HepG2 (cell line): Measurements from ENCODE around the gene PDZD4. TPM values are rescaled to one million over a fixed set of nuclear protein-coding genes. Genes with fewer than 3 reads are reported as not detected.

Experiments
- DPF2 ChIP-seq: sonication (generic); formaldehyde crosslinking; IDR thresholded peaks from 2 replicates; pipeline ENCODE4 v1.4.0; 2020; ENCODE audit warnings: mild to moderate bottlenecking, low read depth, missing genetic modification reagents, borderline replicate concordance
- GTF3A ChIP-seq: sonication (generic); formaldehyde crosslinking; conservative IDR thresholded peaks from 2 replicates; pipeline ENCODE4 v1.4.0; 2020; ENCODE audit warnings: mild to moderate bottlenecking, missing genetic modification reagents
- JUND ChIP-seq: sonication (generic); formaldehyde crosslinking; IDR thresholded peaks from 2 replicates; pipeline ENCODE4 v1.8.0; 2022; ENCODE audit warnings: mild to moderate bottlenecking, missing genetic modification reagents
- KDM2A ChIP-seq: sonication (generic); formaldehyde crosslinking; IDR thresholded peaks from 2 replicates; pipeline ENCODE4 v1.4.0; 2020; ENCODE audit warnings: low read depth, missing genetic modification reagents, borderline replicate concordance
- MAX ChIP-seq: IDR thresholded peaks from 2 replicates; pipeline ENCODE4 v1.6.1; 2012; ENCODE audit warnings: inconsistent platforms
- MLX ChIP-seq: IDR thresholded peaks from 2 replicates; pipeline ENCODE4 v1.6.1; 2016
- RERE ChIP-seq: IDR thresholded peaks from 2 replicates; pipeline ENCODE4 v1.6.1; 2016; ENCODE audit warnings: low read depth, missing genetic modification reagents, missing compliant biosample characterization
- RFX3 ChIP-seq: IDR thresholded peaks from 2 replicates; pipeline ENCODE4 v1.6.1; 2016; ENCODE audit warnings: missing biosample characterization, missing genetic modification reagents
- THAP11 ChIP-seq: IDR thresholded peaks from 2 replicates; pipeline ENCODE4 v1.6.1; 2016; ENCODE audit warnings: missing biosample characterization, missing genetic modification reagents
- TOPORS ChIP-seq: sonication (generic); formaldehyde crosslinking; IDR thresholded peaks from 2 replicates; pipeline ENCODE4 v1.8.0; 2023; ENCODE audit warnings: mild to moderate bottlenecking, missing genetic modification reagents
- ZNF136 ChIP-seq: sonication (generic); formaldehyde crosslinking; IDR thresholded peaks from 2 replicates; pipeline ENCODE4 v1.8.1; 2022; ENCODE audit warnings: low read depth, mild to moderate bottlenecking, moderate library complexity, missing genetic modification reagents
- ZNF407 ChIP-seq: sonication (generic); formaldehyde crosslinking; IDR thresholded peaks from one replicate; pipeline ENCODE4 v1.5.1; 2020; ENCODE audit warnings: mild to moderate bottlenecking, missing genetic modification reagents; ENCODE audit errors: not compliant biosample characterization
- ZNF552 ChIP-seq: sonication (generic); formaldehyde crosslinking; IDR thresholded peaks from 2 replicates; pipeline ENCODE4 v1.9.0; 2022; ENCODE audit warnings: missing genetic modification reagents, mild to moderate bottlenecking, borderline replicate concordance
- ZNF652 ChIP-seq: IDR thresholded peaks from 2 replicates; pipeline ENCODE4 v1.6.1; 2016; ENCODE audit warnings: low read depth, borderline replicate concordance
- polyA plus RNA-seq, 8 experiments: library from polyadenylated mRNA; depleted of rRNA in 3 of 8; stranded (reverse) in 7 of 8; unstranded in 1 of 8; fragments of >200 nt; fragmentation: Illumina TruSeq in 4 of 8; extraction: Trizol in 4 of 8; gene quantifications; 2 replicates each; pipeline versions ENCODE4 v1.2.1 to v1.2.3, GENCODE V29; 2011 to 2016; ENCODE audit warnings: low read depth in 4 of 8, missing spikeins in 1 of 8, mixed read lengths in 1 of 8; ENCODE audit not compliant: insufficient read depth in 1 of 8
- total RNA-seq, 5 experiments: library from RNA; depleted of rRNA; stranded (reverse); fragments of >200 nt; fragmentation: Illumina TruSeq; extraction: Trizol; gene quantifications; 2 replicates each; pipeline ENCODE4 v1.2.3, GENCODE V29; 2016; ENCODE audit warnings: low read depth in 1 of 5

Gene PDZD4
- total and polyA plus RNA-seq, 2 of the 13 experiments (the other 11 are each of a cell fraction or from before 2014, with no cell fraction given): not detected

GRCh38 chrX:153794018-153794896 lies 36.1 kb downstream of the PDZD4 start, which contains the start of the genes IDH3G and SSR4 (continued):
- TF ChIP-seq ZNF407 (CRISPR knock-in tag) (no peak), ZNF552 (CRISPR knock-in tag) (no peak), RERE (CRISPR knock-in tag) (peak; percentile 10; the same call in 1 of the 2 replicates), THAP11 (peak; percentile 90), MAX (peak; percentile 93), DPF2 (CRISPR knock-in tag) (no peak), TOPORS (CRISPR knock-in tag) (0 out of 2 replicates have a peak, but pooled peaks have one; percentile 59), ZNF136 (CRISPR knock-in tag) (0 out of 2 replicates have a peak, but pooled peaks have one; percentile 58), ZNF652 (CRISPR knock-in tag) (no peak), RFX3 (CRISPR knock-in tag) (no peak), KDM2A (CRISPR knock-in tag) (peak; percentile 41; the same call in 1 of the 2 replicates), GTF3A (CRISPR knock-in tag) (no peak), JUND (CRISPR knock-in tag) (no peak), MLX (CRISPR knock-in tag) (no peak)
